Natural killer cell treated with Interleukin-12 subunit alpha and Interleukin-12 subunit beta and Interleukin-15 and Interleukin-18, amount 100 ng/mL, for 72 hours (primary cell): ENCODE data around the gene GKN2. TPM values are rescaled to one million over a fixed set of nuclear protein-coding genes. Genes with fewer than 3 reads are reported as not detected.

ENCODE experiments used
- ATAC-seq, 2 donors: fragments of 150-1000 bp; cut with Tn5 transposase in 1 of 2; sonication (Bioruptor Pico), chemical (Tn5 transposase) in 1 of 2; 2 replicates each; pipeline ENCODE4 v1.10.0; 2021
- DNase-seq: peaks from one replicate; pipeline ENCODE4 v3.0.0; 2022; ENCODE audit warnings: low spot score
- H3K27ac Mint-ChIP-seq, 2 donors: 1 replicate in 1 of 2; 2 replicates in 1 of 2; pipeline ENCODE4 v1.8.0; 2022; ENCODE audit warnings: mixed read lengths in 2 of 2, mild to moderate bottlenecking in 1 of 2, moderate library complexity in 1 of 2
- H3K27me3 Mint-ChIP-seq, 2 donors: 1 replicate in 1 of 2; 2 replicates in 1 of 2; pipeline ENCODE4 v1.8.0; 2022; ENCODE audit warnings: mixed read lengths in 2 of 2
- H3K36me3 Mint-ChIP-seq: one replicate; pipeline ENCODE4 v1.8.0; 2022; ENCODE audit warnings: mixed read lengths
- H3K4me1 Mint-ChIP-seq, 2 donors: 1 replicate in 1 of 2; 2 replicates in 1 of 2; pipeline ENCODE4 v1.8.0; 2022; ENCODE audit warnings: low read depth in 2 of 2, mixed read lengths in 2 of 2, mild to moderate bottlenecking in 1 of 2
- H3K4me3 Mint-ChIP-seq: one replicate; pipeline ENCODE4 v1.8.0; 2022; ENCODE audit warnings: mixed read lengths
- H3K9me3 Mint-ChIP-seq: 2 replicates; pipeline ENCODE4 v1.8.0; 2022; ENCODE audit warnings: mixed read lengths
- total RNA-seq, 2 donors: library from RNA; stranded (reverse); gene quantifications; one replicate each; pipeline ENCODE4 v1.2.3, GENCODE V29; 2022

GKN2 gene
- total RNA-seq, 2 donors from 2014 or later = not detected

DNA sequence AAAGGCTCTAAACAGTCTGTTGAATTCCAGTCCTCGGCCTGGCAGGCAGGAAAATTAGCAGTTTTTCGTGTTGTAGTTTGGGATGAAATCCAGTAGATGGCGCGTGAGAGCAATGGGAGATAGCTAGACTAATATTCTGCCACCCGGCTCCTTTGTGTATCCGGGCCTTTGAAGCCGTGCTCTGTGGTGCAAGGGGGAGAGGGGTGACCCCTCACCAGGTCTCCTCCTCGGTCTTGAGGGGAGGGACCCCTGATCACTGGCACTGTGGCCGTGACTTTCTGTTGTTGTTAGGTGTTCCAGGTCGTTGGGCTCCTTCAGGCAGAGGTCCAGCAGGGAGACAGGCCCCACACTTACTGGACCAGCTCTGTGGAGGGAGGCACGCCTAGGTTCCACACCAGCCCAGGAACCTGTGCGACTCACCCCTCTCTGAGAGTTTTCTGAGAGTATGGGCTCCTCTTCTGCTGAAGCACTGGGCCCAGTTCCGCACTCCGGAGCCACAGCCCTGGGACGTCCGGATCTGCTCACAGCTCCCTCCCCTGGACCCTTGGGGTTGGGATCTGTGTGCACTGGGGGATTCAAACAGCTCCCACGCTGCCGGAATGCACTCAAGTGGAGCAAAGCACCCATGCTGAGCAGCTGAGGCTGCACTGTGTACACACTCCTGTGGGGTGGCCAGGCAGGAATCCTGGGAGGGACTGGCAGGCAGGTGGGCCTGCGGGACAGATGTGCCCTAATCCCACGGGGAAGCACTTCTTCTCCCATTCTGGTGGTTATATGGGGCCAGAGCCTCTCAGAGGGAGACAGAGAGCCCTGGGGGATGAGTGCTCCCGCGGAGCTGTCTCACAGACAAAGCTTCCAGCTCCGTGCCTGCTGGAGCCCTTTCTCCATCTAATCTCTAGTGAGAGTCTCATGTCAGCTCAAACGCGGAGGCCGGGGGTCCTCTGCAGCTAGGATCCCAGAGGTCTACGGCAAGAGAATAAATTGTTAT is 8.8 kb downstream of the GKN2 start:
- Mint-ChIP-seq H3K27me3 (peaks cover 35 to 72% of the 10 kb centered on the region in 2 donors), H3K27ac (no peak overlapping the region), H3K4me1 (peaks cover 2 to 5% of the 10 kb centered on the region in 2 donors), H3K4me3 (no peak overlapping the region), H3K9me3 (no peaks in the 10 kb centered on the region), H3K36me3 (peaks cover 8% of the 10 kb centered on the region)
- ATAC-seq (peak in 1 of 2 donors; percentile 69), DNase-seq (no peak)

DNA sequence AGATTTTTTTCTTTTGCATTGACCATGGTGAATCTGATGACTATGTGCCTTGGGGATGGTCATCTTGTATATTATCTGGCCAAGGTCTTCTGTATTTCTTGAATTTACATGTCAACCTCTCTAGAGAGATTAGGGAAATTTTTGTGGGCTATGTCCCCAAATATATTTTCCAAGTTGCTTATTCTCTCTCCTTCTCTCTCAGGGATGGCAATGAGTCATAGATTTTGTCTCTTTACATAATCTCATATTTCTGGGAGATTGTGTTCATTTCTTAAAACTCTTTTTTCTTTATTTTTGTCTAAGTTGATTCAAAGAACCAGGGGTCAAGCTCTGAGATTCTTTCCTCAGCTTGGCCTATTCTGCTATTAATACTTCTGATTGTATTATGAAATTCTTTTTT is 9.9 kb downstream of the GKN2 start:
- no peak for ATAC-seq
- H3K4me3 Mint-ChIP-seq = no peak overlapping the region
- H3K36me3 Mint-ChIP-seq = peaks cover 8% of the 10 kb centered on the region
- DNase-seq = no peak
- peaks cover 36 to 70% of the 10 kb centered on the region in 2 donors for H3K27me3 Mint-ChIP-seq
- H3K4me1 Mint-ChIP-seq = peaks cover 2 to 5% of the 10 kb centered on the region in 2 donors
- H3K27ac Mint-ChIP-seq = no peak overlapping the region
- H3K9me3 Mint-ChIP-seq = no peaks in the 10 kb centered on the region

DNA sequence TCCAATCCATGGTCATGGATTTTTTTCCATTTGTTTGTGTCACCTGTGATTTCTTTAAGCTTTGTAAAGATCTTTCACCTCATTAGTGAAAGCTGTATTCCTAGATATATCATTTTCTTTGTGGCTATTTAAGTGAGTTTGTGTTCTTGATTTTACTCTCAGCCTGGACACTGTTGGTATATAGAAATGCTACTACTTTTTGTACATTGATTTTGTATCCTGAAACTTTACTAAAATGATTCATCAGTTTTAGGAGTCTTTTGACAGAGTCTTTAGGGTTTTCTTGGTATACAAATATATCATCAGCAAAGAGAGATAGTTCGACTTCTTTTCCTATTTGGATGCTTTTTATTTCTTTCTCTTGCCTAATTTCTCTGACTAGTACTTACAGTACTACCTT is 12.3 kb downstream of the GKN2 start:
- ATAC-seq = peak in 1 of 2 donors; percentile 52

DNA sequence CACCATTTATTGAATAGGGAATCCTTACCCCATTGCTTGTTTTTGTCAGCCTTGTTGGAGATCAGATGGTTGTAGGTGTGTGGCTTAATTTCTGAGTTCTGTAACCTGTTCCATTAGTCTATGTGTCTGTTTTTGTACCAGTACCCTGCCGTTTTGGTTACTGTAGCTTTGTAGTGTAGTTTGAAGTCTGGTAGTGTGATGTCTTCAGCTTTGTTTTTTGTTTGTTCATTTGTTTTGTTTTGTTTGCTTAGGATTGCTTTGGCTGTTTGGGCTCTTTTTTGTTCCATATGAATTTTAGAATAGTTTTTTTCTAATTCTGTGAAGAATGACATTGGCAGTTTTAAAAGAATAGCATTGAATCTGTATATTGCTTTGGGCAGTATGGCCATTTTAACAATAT is 12.7 kb downstream of the GKN2 start:
- Mint-ChIP-seq H3K4me3 (no peak overlapping the region), H3K27ac (no peak overlapping the region), H3K9me3 (no peaks in the 10 kb centered on the region), H3K4me1 (peaks cover 2 to 5% of the 10 kb centered on the region in 2 donors), H3K36me3 (peaks cover 8% of the 10 kb centered on the region), H3K27me3 (peaks cover 32 to 69% of the 10 kb centered on the region in 2 donors)
- no peak for DNase-seq
- no peak for ATAC-seq

More for the DNA sequence above, 12.3 kb downstream of the GKN2 start:
- no peak for DNase-seq
- Mint-ChIP-seq H3K27ac (no peak overlapping the region), H3K4me1 (peaks cover 2 to 5% of the 10 kb centered on the region in 2 donors), H3K36me3 (peaks cover 8% of the 10 kb centered on the region), H3K4me3 (no peak overlapping the region), H3K27me3 (peaks cover 32 to 68% of the 10 kb centered on the region in 2 donors), H3K9me3 (no peaks in the 10 kb centered on the region)

DNA sequence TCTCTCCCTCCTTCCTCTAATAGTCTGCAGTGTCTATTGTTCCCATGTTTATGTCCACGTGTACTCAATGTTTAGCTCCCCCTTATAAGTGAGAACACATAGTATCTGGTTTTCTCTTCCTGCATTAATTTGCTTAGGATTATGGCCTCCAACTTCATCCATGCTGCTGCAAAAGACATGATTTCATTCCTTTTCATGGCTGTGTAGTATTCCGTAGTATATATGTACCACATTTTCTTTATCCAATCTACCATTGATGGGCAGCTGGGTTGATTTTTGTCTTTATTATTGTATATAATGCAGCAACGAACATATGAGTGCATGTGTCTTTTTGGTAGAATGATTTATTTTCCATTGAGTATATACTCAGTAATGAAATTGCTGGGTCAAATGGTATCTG is 13.8 kb downstream of the GKN2 start:
- Mint-ChIP-seq H3K4me3 (no peak overlapping the region), H3K27me3 (peaks cover 29 to 62% of the 10 kb centered on the region in 2 donors), H3K36me3 (peaks cover 8% of the 10 kb centered on the region), H3K27ac (no peak overlapping the region), H3K9me3 (no peaks in the 10 kb centered on the region), H3K4me1 (peaks cover 2 to 5% of the 10 kb centered on the region in 2 donors)
- DNase-seq (no peak), ATAC-seq (no peak)

DNA sequence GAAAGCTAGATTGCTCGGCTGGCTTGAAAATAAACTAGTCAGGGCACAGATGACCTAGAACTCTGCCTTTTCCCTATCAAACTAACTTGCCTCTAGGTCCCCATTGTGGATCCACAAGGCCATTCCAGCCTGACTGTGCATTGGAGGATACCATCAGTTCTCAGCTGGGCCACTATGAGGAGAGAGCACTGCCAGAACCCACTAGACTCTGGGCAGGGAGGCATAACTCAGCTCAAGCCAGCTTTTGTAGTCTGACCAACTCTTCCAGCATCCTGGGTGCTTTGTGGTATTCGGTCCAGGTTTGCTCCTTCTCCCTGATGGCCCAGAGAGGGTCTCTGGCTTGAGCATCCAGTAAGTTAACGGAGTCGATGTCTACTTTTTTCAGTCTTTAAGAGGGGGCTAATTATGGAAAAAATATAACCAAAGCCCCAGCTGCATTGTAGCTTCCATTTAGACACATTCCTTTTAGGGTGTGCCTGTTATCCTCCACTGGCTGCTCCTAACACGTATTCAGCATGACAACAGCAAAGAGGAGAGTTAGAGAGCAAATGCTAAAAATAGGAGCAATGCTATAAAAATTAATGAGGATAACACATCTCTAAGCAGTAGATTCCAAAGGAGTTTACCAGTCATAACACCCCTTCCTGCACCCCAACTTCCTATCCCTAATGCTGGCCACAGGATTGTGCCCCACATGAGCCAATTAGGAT is 15.2 kb downstream of the GKN2 start:
- peaks cover 8% of the 10 kb centered on the region for H3K36me3 Mint-ChIP-seq
- H3K4me3 Mint-ChIP-seq = no peak overlapping the region
- H3K27ac Mint-ChIP-seq = no peak overlapping the region
- no peak for ATAC-seq
- no peaks in the 10 kb centered on the region for H3K4me1 Mint-ChIP-seq
- H3K27me3 Mint-ChIP-seq = peaks cover 28 to 57% of the 10 kb centered on the region in 2 donors
- no peak for DNase-seq
- H3K9me3 Mint-ChIP-seq = no peaks in the 10 kb centered on the region

DNA sequence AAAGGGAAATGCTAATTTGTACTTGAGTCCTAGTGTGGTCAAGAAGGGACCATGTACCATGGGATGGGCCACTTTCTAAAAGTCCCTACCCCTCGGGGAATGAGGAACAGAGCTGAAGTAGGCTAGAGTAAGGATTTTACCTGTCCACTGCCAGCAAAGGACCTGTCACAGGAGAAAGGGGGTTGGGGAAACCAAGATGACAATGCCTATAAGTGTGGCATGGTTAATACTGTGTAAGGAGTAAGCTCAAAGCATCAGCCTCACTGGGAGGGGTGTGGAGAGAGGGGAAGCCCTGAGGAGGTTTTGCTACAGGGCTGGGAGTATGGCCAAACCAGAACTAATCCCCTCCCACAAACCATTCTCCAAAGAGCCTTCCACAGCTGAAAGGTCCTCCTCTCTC is 15.8 kb downstream of the GKN2 start:
- peaks cover 25 to 51% of the 10 kb centered on the region in 2 donors for H3K27me3 Mint-ChIP-seq
- no peak overlapping the region for H3K27ac Mint-ChIP-seq
- H3K36me3 Mint-ChIP-seq = peaks cover 8% of the 10 kb centered on the region
- H3K4me1 Mint-ChIP-seq = no peaks in the 10 kb centered on the region
- ATAC-seq (no peak), DNase-seq (no peak)
- no peaks in the 10 kb centered on the region for H3K9me3 Mint-ChIP-seq
- H3K4me3 Mint-ChIP-seq = no peak overlapping the region

DNA sequence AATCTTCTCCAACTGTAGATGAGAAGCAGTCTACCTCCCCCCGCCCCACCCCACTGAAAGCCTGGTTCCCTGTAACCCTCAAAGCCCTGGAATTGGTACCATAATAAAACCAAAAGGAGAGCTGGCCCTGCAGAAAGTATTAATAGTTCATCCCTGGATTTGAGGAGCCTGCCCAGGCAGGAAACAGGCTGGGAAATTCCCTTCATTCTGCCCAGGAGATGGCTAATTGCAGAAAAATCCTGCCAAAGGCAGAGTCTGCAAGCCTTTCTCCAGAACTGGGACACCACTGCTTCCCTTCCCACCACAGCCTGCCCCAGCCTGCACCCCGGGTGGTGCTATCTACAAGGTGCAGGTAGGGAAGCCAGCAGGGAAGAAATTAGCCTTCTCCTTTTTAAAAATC is 16.3 kb downstream of the GKN2 start:
- Mint-ChIP-seq H3K4me3 (no peak overlapping the region), H3K27ac (no peak overlapping the region), H3K27me3 (peaks cover 22 to 46% of the 10 kb centered on the region in 2 donors), H3K4me1 (no peaks in the 10 kb centered on the region), H3K36me3 (peaks cover 8% of the 10 kb centered on the region), H3K9me3 (no peaks in the 10 kb centered on the region)
- no peak for ATAC-seq
- DNase-seq = no peak

DNA sequence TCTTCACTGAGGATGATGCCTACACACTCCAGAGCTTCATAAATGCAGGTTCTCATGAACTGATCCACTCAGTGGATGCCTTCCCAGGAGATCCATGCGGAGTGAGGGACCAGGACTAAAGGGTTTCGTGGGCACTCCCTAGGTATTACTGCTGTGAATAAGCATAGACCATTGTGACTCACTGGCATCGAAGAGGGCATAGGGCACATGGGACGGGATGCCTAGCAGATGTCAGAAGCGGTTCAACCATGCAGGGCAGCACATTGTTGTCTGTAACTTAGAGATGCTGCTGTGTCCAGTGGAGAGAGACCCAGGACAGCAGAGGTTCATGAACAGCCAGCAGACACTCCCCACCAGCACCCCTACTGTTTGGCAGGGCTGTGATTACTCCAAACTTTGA is 17.2 kb downstream of the GKN2 start:
- H3K9me3 Mint-ChIP-seq = no peaks in the 10 kb centered on the region
- no peak overlapping the region for H3K4me3 Mint-ChIP-seq
- DNase-seq (no peak), ATAC-seq (peak in 1 of 2 donors; percentile 26)
- H3K27me3 Mint-ChIP-seq = peaks cover 18 to 37% of the 10 kb centered on the region in 2 donors
- no peaks in the 10 kb centered on the region for H3K4me1 Mint-ChIP-seq
- no peak overlapping the region for H3K27ac Mint-ChIP-seq
- H3K36me3 Mint-ChIP-seq = peaks cover 8% of the 10 kb centered on the region

DNA sequence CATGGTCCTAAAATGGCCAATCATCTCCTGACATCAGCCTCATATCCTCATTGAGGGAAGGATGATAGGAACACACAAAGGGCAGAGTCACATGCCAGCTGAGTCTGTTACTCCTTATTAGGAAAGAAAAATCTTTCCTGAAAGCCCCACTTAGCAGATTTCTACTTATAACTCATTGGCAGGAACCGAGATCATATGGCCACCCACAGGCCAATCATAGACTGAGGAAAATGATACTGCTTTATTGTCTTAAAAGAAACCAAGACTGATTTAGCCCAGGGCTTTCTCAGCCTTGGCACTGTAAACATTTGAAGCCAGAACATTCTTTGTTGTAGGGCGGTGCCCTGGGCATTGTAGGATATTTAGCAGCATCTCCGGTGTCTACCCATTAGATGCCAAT is 18.7 kb downstream of the GKN2 start:
- Mint-ChIP-seq H3K27me3 (peaks cover 14 to 22% of the 10 kb centered on the region in 2 donors), H3K4me1 (no peaks in the 10 kb centered on the region), H3K36me3 (no peaks in the 10 kb centered on the region), H3K9me3 (no peaks in the 10 kb centered on the region), H3K27ac (no peak overlapping the region), H3K4me3 (no peak overlapping the region)
- ATAC-seq = no peak
- no peak for DNase-seq

DNA sequence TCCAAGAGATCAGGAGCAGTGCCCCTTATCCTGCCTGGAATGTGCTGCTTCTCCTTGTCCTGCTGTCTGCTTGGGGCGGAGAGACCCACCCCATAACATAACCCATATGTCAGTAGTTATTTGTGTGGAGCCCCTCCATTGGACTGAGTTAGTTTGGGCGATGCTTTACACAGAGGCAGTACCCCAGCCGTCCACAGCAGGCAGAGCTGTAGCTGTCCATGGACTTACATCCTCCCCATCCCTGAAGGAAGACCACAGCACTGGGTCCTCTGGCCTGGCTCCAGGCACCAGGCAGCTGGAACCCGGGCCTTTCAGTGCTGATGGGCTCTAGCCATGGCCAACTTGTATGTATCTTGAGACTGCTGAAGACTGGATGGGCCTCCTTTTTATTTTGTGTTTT is 20.3 kb downstream of the GKN2 start:
- Mint-ChIP-seq H3K36me3 (no peaks in the 10 kb centered on the region), H3K4me1 (no peaks in the 10 kb centered on the region), H3K27ac (no peak overlapping the region), H3K9me3 (no peaks in the 10 kb centered on the region), H3K27me3 (peaks cover 14 to 24% of the 10 kb centered on the region in 2 donors), H3K4me3 (no peak overlapping the region)
- ATAC-seq = no peak
- no peak for DNase-seq

DNA sequence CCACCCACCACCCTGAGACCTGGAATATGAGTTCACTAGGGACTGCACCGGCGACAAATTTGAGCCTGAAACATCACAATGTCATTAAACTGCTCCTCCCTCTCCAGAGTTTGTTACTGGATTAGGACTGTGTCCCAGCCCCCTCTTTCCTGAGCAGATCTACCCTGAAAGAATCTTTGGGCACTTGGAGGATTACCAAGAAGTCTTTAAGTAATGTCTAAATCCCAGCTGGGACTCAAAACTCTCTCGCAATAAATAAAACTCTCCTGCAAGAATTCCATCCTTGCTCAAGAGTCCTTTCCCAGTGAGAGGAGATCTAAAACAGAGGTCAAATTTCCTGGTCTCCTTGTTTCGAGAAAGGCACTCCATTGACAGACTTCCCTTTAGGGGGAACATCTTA is 20.9 kb downstream of the GKN2 start:
- Mint-ChIP-seq H3K27ac (no peak overlapping the region), H3K4me3 (no peak overlapping the region), H3K4me1 (no peaks in the 10 kb centered on the region), H3K27me3 (peaks cover 14 to 24% of the 10 kb centered on the region in 2 donors), H3K9me3 (no peaks in the 10 kb centered on the region), H3K36me3 (no peaks in the 10 kb centered on the region)
- DNase-seq = no peak
- ATAC-seq = no peak

DNA sequence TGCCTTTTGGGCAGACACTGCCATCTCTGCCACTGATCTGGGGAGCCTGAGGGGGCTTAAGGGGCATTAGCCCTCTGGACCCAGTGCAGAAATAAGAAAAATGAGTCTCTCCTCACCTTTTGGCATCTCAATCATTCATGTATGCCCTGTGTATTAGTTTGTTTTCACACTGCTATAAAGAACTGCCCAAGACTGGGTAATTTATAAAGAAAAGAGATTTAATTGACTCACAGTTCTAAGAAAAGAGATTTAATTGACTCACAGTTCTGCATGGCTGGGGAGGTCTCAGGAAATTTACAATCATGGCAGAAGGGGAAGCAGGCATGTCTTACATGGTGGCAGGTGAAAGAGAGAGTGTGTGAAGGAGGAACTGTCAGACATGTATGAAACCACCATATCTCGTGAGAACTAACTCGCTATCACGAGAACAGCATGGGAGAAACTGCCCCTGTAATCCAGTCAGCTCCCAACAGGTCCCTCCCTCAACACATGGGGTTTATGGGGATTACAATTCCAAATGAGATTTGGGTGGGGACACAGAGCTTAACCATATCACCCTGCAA is 21.5 kb downstream of the GKN2 start:
- no peak overlapping the region for H3K4me3 Mint-ChIP-seq
- H3K27me3 Mint-ChIP-seq = peaks cover 14 to 24% of the 10 kb centered on the region in 2 donors
- no peak for ATAC-seq

DNA sequence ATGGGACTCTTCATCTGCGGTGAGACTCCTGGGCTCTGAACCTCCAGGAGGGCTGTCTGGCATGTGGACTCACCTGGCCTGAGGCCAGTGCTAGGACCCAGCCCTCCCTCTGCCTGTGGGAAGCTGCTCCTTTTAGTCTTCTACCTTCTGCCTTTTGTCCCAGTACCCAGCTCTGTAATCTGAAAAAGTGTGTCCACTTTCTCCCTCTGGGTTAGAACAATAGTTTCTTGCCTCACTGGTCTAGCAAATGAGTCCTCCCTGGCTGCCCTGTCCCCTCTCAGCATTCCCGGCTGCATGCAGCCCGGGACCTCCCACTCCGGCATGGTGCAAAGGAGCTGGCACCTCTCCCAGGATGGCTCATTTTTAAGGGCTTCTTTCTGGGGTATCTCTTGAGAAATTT is 25.9 kb downstream of the GKN2 start:
- Mint-ChIP-seq H3K9me3 (no peaks in the 10 kb centered on the region), H3K4me3 (no peak overlapping the region), H3K27me3 (peaks cover 6 to 8% of the 10 kb centered on the region in 2 donors), H3K4me1 (no peaks in the 10 kb centered on the region), H3K36me3 (no peaks in the 10 kb centered on the region), H3K27ac (no peak overlapping the region)
- DNase-seq (no peak), ATAC-seq (no peak)

More for the DNA sequence above, 21.5 kb downstream of the GKN2 start:
- DNase-seq = no peak
- Mint-ChIP-seq H3K36me3 (no peaks in the 10 kb centered on the region), H3K27ac (no peak overlapping the region), H3K4me1 (no peaks in the 10 kb centered on the region), H3K9me3 (no peaks in the 10 kb centered on the region)
